ENCODE measurements around the gene SEMA4B.

The SEMA4B gene

GRCh38 chr15:90208356-90208755 is 7.2 kb downstream of the SEMA4B start:
- no peak for TF ChIP-seq CTCF (IDR thresholded peaks at IDR 0.05; ENCODE audit: extremely low read depth, missing control alignments)
- no peak for DNase-seq (ENCODE audit: low spot score)

- peak; percentile 78 for DNase-seq (ENCODE audit: low spot score)
- TF ChIP-seq CTCF (IDR thresholded peaks at IDR 0.05; ENCODE audit: extremely low read depth, missing control alignments): no peak
Measured at GRCh38 chr15:90209591-90209990, 8.5 kb downstream of the SEMA4B start.

- TF ChIP-seq CTCF (IDR thresholded peaks at IDR 0.05; ENCODE audit: extremely low read depth, missing control alignments): no peak
- no peak for DNase-seq (ENCODE audit: low spot score)
Measured at GRCh38 chr15:90210593-90210992, 9.5 kb downstream of the SEMA4B start.

GRCh38 chr15:90211009-90211408 is 9.9 kb downstream of the SEMA4B start:
- DNase-seq (ENCODE audit: low spot score): no peak
- TF ChIP-seq CTCF (IDR thresholded peaks at IDR 0.05; ENCODE audit: extremely low read depth, missing control alignments): no peak

- DNase-seq (ENCODE audit: low spot score): no peak
- no peak for TF ChIP-seq CTCF (IDR thresholded peaks at IDR 0.05; ENCODE audit: extremely low read depth, missing control alignments)
Measured at GRCh38 chr15:90211440-90212143, 10.5 kb downstream of the SEMA4B start.

GRCh38 chr15:90212221-90213098 is 11.3 kb downstream of the SEMA4B start:
- DNase-seq (ENCODE audit: low spot score): no peak
- no peak for TF ChIP-seq CTCF (IDR thresholded peaks at IDR 0.05; ENCODE audit: extremely low read depth, missing control alignments)

GRCh38 chr15:90213122-90213817 is 12.1 kb downstream of the SEMA4B start:
- DNase-seq (ENCODE audit: low spot score): no peak

More at GRCh38 chr15:90213122-90213817, 12.1 kb downstream of the SEMA4B start:
- TF ChIP-seq CTCF (IDR thresholded peaks at IDR 0.05; ENCODE audit: extremely low read depth, missing control alignments): no peak
